Left lobe of liver (tissue), 2 donors: ENCODE measurements around the gene HCFC1R1. TPM values are rescaled to one million over a fixed set of nuclear protein-coding genes. Genes with fewer than 3 reads are reported as not detected.
A peak's percentile ranks its signal among the peaks of the same experiment; 100 is the strongest.

Source experiments
- ATAC-seq: fragments of 200-7000 bp; cut with Tn5 transposase; one replicate; pipeline ENCODE4 v1.9.1; 2020; ENCODE audit warnings: mild to moderate bottlenecking, moderate library complexity
- DNase-seq: peaks from one replicate; pipeline ENCODE4 v3.0.0-alpha.2; 2020; ENCODE audit warnings: low spot score
- total RNA-seq: library from RNA; stranded (reverse); gene quantifications from one replicate; pipeline ENCODE4 v1.2.1, GENCODE V29; 2021
- donor health status: DM: no; HTN: no; CAD: no; lungs with moderate emphysema.
- donor health status: DM: no; HTN: yes; CAD: no.

The HCFC1R1 gene
- total RNA-seq, 1 donor from 2014 or later, result 11.2 TPM

DNA sequence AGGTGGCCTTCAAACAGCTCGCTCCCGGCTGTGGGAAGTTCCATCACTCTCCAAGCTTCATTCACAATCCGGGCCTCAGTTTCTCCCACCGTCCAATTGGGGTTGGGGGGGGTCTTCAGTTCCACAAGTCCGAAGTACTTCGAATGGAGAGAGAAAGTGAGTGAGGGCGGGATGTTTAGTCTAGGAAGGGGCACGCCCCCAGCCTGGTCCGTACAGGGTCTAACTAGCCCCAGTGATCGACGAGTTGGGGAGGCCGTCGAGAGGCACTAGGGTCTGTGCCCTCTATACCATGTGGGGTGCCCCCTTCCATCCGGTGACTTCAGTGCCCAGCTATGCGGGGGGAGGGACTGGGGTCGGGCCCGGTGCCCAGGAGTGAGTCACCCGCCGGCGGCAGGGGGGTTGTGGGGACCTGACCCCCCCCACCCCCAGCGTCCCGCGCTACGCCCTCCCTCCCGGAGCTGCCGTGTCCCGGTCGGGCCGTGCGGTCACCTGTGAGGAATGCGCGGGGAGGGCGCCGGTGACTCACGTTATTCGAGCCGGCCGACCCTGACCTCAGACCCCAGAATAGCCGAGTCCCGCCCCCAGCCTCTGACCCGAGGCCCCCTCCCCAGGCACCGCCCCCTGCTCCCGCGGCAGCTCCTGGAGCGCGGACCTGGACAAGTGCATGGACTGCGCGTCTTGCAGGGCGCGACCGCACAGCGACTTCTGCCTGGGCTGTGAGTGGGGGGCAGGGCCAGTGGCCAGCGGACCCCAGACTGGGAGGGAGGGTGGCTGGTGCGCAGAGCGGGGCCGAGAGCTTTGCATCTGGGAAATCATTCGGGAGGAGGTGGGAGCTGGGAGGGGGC lies 2.9 kb downstream of the HCFC1R1 start:
- no peak for DNase-seq

GRCh38 chr16:3020247-3020603 lies 3.5 kb downstream of the HCFC1R1 start, which contains the start of gene TNFRSF12A:
TNFRSF12A (plus strand) TSS chr16:3020368; CDS start chr16:3020398, 30 bp downstream.
- DNase-seq, result peak; percentile 82
- ATAC-seq, result peak; percentile 69

More for the DNA sequence above, 2.9 kb downstream of the HCFC1R1 start:
- ATAC-seq, result peak; percentile 13

GRCh38 chr16:3019594-3020246 lies 4.0 kb downstream of the HCFC1R1 start:
- DNase-seq (no peak), ATAC-seq (no peak)

- DNase-seq (no peak), ATAC-seq (no peak)
These were observed 5.8 kb downstream of the HCFC1R1 start, which contains the start of gene CLDN6 for GRCh38 chr16:3017794-3018506. CLDN6 (minus strand) TSS chr16:3018183; CDS start chr16:3016021, 2,162 bp downstream.

DNA sequence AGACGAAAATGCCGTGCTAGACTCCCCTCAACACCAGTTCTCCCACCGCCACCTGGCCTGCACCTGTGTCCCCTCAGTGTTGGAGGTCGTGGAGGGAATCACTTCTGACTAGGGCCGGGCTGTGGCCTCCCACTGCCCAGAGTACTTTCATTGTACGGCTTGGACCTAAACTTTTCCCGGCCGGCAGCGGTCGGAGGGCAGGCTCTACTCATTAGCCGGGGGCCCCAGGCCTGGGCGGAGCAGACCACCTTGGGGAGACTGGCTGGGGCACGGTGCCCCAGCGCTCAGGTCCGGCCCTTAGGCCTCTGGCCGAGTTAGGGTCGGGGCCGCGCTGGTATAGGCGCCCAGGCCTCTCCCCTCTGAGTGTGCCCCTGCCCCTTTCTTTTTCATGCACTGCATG lies 6.4 kb downstream of the HCFC1R1 start:
- DNase-seq (no peak), ATAC-seq (no peak)

GRCh38 chr16:3015865-3016521 lies 7.7 kb downstream of the HCFC1R1 start:
- no peak for ATAC-seq

DNA sequence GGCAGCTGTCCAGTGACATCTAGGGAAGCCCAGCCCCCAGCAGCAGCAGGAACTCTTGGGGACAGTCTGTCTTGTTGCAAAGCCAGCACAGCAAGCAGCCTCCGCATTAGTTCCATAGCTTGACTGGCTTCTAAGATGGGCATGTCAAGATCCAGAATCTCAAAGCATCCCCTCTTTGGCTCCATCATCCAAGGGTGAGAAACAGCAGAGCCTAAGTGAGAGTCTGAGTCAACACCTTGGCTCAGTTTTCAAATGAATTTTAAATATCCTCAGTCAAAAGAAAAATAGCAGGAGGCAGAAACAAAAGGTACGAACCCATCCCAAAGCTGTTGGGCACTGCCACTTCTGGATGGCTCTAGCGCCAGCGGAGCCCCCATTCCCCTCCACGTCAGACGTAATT lies 8.8 kb downstream of the HCFC1R1 start:
- no peak for ATAC-seq
- DNase-seq, result no peak

More at GRCh38 chr16:3015865-3016521, 7.7 kb downstream of the HCFC1R1 start:
- no peak for DNase-seq

DNA sequence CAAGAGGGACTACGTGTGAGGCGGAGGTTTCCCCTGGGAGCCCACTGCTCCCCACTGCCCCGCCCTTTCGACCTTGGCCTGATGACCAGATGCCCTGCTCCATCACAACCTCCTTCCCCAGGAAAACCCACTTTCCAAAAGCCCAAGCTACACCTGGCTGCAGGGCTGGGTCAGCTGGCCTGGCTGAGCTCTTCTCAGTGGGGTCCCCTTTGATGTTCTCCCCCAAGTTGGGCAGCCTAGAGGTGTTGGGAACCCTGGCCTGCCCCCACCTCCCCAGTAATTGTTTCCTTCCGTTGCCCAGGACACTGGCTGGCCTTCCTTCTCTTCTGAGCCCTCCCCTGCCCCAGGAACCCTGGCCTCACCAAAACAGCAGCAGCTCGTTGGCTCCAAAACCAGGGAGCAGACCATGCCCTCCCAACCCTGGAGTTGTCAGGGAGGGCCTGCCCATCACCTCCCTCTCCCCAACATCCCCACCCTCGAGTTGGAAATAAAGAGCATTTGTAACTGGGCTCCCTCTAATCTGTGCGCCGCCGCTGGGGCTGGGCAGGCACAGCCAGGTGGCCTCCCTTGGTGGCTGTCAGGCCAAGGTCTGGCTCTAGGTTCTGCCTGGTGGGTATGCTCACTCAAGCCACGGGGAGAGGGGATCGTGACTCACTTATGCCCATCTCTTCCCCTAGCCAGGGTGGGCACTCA lies 9.6 kb downstream of the HCFC1R1 start:
- ATAC-seq (no peak), DNase-seq (no peak)

DNA sequence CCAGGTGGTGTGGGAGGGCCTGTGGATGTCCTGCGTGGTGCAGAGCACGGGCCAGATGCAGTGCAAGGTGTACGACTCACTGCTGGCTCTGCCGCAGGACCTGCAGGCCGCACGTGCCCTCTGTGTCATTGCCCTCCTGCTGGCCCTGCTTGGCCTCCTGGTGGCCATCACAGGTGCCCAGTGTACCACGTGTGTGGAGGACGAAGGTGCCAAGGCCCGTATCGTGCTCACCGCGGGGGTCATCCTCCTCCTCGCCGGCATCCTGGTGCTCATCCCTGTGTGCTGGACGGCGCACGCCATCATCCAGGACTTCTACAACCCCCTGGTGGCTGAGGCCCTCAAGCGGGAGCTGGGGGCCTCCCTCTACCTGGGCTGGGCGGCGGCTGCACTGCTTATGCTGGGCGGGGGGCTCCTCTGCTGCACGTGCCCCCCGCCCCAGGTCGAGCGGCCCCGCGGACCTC lies 10.2 kb downstream of the HCFC1R1 start:
- ATAC-seq (peak; percentile 91), DNase-seq (peak; percentile 84)

- peak; percentile 6 for ATAC-seq
- no peak for DNase-seq
These were observed 10.8 kb downstream of the HCFC1R1 start, which contains the start of gene CLDN9 for GRCh38 chr16:3012828-3013420. CLDN9 (plus strand) TSS chr16:3012923; CDS start chr16:3013363, 440 bp downstream.

GRCh38 chr16:3012246-3012645 lies 11.5 kb downstream of the HCFC1R1 start:
- DNase-seq (no peak), ATAC-seq (no peak)

- ATAC-seq, result no peak
These were observed 13.2 kb downstream of the HCFC1R1 start for GRCh38 chr16:3010510-3010909.

DNA sequence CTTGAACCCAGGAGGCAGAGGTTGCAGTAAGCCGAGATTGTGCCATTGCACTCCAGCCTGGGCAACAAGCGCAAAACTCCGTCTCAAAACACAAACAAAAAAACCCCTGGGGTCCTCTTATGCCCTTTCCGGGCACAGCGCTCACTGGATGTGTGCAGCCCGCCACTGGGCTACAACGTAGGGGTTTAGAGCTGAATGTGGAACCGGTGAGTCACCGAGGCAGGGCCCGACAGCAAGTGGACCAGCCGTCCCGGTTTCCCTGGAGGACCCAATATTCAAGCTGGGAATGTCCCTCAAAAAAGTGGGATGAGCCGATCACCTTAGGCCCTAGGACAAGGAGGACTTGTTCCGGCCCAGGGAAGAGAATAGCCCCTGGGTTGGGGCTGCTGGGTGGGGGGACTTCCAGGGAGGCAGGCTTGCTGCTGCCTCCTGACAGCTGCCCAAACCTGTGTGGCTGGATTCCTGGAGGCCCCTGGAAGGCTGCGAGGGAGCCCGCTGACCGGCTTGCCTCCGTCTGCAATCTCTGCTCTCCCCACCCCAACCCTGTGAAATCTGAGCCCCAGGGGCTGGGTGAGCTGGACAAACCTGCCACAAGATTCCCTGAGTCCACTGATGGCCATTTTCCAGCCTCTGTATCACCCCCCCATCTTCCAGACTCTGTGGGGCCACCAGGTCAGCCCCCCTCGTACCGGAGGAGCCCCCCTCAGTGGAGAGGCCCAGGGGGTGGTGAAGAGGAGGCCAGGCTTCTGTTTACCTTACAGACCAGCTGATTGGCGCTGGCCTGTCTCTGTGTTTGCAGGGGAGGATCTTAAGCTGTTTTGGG lies 14.0 kb downstream of the HCFC1R1 start:
- ATAC-seq (no peak), DNase-seq (no peak)

More at GRCh38 chr16:3010510-3010909, 13.2 kb downstream of the HCFC1R1 start:
- DNase-seq, result no peak

DNA sequence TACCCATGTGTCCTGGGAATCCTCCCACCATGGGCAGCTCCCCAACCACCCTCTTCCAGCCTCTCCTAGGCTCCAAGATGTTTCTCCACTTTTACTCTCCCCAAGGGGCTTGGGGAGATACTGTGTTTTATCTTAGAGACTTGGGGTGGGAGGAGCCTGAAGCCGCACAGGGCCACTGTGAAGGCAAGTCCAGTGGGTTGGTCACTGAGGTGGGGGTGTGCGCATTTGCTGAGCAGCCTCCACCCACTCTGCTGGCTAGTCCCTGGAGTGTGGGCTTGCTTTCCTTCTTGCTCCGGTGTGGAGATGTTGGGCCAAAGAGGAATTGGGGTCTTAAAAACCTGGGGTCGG lies 15.1 kb downstream of the HCFC1R1 start:
- ATAC-seq (no peak), DNase-seq (no peak)

DNA sequence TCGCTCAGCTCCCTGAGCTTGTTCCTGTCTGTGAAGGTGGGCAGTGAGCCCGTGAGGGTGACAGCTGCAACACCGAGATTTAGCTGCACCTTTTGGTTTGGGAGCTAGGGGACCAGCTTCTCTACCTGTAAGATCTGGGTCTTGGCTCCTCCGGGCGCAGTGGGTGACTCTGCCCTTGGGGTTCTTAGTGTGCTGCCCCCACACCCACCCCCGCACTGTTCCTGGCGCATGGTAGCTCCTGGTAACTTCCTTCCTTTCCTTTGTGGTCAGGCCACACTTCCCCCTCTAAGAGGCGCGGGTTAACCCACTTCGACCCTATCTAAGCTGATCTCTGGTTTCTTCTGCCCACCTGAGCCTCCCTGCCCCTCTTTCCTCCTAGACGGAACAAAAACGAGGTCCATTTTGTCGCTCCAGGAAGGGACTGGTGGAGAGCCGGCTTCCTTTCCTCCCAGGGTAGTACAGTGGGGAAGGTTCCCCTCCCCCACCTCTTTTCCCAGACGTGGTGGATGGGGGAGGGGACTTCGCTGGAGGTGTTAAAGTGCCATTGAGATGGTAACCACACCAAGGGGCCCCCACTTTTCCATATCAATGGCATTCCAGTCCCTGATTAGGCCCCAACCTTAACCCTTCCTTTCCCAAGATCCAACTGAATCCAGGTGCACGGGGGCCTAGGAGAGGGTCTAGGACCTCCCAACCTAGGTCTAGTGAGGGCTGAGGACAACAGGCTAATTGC lies 15.6 kb downstream of the HCFC1R1 start:
- ATAC-seq (no peak), DNase-seq (no peak)

- ATAC-seq (peak; percentile 43), DNase-seq (peak; percentile 87)
These were observed 16.4 kb downstream of the HCFC1R1 start for GRCh38 chr16:3007059-3007956.

DNA sequence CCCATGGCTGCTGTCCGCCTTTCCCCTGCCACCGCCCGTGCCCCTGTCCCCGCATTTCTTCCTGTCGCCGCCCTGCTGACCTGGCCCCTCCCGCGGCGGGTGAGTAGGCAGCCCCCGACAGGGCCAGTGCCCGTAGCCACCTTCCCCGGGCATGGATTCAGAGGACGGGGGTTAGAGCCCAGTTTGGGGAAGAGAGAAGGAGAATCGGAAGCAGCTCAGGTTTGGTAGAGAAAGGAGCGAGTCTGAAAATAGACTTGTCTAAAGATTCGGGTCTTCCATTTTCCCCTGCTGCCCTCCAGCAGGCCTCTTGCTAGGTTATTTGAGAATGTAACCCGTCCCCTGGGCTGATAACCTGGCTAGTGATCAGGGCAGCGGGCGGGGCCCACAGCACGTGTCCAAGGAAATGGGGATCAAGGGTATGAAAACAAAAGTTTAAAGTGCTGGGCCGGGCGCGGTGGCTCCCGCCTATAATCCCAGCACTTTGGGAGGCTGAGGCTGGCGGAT lies 18.9 kb downstream of the HCFC1R1 start:
- ATAC-seq (peak; percentile 44), DNase-seq (peak; percentile 88)
